Measurements from ENCODE around the gene RLBP1.

The RLBP1 gene

DNA sequence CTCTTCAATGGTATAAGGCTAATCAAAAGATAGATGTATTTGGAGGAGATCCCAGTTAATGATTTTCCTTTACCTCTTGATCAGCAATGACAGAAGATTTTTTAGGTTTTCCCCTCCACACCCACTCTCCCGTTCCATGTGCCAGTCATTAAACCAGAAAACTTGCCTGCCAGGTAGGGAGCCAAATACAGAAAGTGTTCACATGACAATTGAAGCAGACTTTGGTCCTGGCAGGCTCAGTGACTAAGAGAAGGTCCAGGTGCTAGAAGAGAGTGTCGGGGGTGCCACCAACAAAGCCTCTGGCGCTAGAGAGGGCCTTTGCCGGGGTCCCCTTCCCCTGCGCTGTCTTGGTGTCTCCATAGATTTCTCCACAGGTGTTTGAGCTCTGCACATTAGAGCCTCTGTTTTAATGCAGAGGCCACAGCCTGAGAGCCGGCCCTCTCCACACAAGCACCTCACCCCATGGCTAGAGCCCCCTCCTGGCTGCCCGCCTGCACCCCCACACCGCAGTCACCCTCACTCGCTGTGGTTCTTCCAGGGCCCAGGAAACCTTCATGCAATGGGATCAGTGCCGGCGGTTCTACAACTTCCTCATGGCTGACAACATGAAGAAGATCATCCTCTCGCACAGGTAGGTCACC is 36.4 kb downstream of the RLBP1 start:
- intact Hi-C loops (cut with DNase I): no loop called here
- no peak for DNase-seq

DNA sequence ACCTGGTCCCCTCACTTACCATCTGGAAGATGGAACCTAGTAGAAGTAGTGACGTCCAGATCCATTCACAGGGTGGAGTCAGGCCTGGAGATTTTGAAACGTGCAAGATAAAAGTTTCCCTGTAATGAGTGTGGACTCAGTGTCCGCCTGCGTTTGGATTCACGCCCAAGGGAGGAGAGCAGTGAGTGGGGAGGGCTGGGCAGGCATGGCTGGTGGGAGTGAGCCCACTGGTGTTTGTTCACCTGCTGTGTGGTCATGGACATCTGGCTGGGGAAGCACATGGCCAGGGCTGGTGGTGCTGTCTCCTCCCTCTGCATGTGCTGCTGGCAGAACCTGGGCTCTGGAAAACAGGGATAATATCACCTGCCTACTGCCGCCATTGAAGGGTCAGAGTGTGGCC is 37.0 kb downstream of the RLBP1 start:
- peak in 1 of 10 donors; percentile 75 for DNase-seq

DNA sequence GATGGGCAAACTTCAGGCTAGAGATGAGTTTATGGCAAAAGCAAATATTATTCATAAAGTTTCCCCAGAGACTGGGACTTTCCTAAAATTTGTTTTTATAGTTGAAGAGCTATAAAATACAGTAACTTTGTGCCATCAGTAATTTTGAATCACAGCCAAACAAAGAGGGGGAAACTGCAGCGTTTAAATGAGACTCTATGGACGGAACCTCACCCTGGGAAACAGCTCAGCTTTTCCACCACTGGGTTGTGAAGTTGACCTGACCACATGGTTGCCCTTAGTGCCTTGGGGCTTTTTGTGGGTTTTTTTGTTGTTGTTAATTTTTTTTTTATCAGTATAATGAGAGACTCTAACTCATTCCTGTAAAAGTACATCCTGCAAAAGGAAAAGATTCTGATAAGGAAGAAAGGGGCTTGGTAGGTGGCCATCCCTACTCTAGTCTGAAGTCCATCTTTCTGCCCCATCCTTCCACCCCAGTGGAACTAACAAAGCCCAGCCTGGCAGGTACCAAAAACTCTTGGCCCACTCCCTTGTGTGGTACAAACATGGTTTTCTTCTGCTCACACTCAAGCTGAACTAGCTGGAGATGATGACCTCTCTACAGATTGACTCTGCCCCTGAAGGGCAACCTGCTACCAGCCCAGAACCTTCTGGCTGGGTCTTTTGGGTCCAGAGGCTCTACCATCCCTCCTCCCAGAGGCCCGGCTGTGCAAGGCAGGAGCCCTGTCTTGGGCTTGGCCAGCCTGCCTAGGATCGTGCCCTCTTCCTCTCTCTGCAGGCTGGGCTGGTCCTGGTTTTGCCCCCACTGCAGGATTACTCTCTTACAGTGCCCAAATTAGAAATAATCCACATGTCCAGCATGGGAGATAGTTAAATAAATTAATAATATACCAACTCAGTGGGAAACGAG is 41.2 kb downstream of the RLBP1 start:
- intact Hi-C loops (cut with DNase I): loop anchor here (5.0 kb wide), 2 partner anchors 38 to 278 kb away; no protein-coding TSS in a partner anchor

More for the DNA sequence above, 37.0 kb downstream of the RLBP1 start:
- intact Hi-C loops (cut with DNase I): no loop called here

DNA sequence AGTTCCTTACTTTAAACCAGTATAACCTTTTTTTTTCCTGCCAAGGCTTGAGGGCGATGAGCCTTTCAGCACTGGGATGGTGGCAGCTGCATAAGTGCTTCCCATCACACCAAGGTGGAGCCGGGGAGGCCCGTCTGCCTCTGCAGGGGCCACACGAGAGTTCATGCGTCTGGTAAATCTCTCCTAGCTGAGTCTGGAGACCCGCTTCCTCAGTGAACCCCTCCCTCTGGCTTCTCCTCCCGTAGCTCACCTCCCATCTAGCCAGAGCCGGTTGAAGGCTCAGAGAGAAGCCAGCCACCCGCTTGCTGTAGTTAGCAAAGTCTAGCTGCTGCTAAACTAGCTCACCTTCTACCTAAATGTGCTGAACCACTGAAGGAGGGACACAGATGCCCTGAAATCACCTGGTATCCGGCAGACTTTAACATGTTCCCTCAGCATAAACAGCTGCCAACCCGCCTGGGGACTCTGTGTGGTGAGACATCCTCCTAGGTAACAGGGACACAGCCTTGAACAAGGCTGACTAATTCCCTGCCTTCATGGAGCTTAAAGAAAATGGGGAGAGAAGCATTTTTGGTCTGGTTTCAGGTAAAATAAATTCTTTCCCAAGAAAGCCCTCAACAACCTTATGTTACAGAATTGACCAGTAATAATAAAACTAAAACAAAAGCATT is 42.9 kb downstream of the RLBP1 start:
- intact Hi-C loops (cut with DNase I): loop anchor here (5.0 kb wide), 2 partner anchors 36 to 276 kb away; no protein-coding TSS in a partner anchor
- DNase-seq: no peak

More for the DNA sequence above, 41.2 kb downstream of the RLBP1 start:
- no peak for DNase-seq

DNA sequence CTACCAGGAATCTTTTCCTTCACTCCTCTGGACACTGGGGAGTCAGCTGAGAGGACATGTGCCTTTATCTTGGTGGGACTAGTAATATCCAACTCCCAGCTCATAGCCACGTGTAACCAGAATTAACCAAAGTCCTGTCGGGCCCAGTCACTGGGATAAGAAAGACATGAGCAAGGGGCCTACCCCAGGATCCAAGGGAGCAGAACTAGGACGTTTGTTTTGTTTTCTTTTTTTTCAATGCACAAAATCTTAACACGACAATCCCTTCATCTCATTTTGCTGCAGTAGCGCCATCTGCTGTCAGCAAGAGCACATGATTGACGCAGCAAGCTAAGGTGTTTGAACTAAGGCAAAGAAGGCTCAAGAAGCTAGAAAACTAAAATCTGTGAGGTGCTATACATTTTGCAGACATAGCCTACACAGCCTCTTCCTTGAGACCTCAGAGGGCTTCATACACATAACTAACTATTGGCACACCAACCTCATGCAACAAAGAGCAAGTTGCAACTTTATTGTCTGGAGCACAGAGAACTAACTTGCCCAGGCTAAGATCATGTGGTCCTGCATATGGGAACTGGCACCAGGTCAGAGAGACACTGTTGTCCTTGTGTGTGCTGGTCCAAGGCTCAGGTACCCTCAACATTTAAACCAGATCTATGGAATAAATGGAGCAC is 43.6 kb downstream of the RLBP1 start:
- peak in 8 of 10 donors; percentile 59 to 93 (median 75) for DNase-seq
- intact Hi-C loops (cut with DNase I): loop anchor here (2.0 to 5.0 kb wide), 3 partner anchors 35 to 275 kb away; no protein-coding TSS in a partner anchor

GRCh38 chr15:89177116-89177515 is 44.3 kb downstream of the RLBP1 start:
- intact Hi-C loops (cut with DNase I): loop anchor here (2.0 to 5.0 kb wide), 3 partner anchors 35 to 275 kb away; no protein-coding TSS in a partner anchor
- DNase-seq: no peak

DNA sequence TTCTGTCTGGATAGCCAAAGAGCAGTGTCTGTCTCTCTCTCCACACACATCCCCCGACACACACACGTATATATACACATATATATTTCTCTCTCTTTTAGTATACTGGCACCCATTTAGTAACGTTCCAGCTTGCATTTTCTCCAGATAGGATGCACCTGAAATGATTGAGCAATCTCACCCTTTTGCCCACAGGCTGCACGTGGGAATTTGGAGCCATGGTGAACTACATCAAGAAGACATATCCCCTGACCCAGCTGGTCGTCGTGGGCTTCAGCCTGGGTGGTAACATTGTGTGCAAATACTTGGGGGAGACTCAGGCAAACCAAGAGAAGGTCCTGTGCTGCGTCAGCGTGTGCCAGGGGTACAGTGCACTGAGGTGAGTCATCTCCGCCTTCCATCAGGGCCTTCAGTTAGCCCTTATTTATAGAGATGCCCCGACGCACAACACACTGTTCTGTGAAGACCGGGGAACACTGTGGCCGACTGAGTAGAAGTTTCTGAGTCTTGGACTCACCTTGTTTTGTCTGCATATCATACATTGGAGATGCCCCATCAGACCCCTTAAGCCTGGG is 45.7 kb downstream of the RLBP1 start:
- DNase-seq: peak in 1 of 10 donors; percentile 72
- intact Hi-C loops (cut with DNase I): loop anchor here (2.0 to 5.0 kb wide), 3 partner anchors 33 to 273 kb away; no protein-coding TSS in a partner anchor

- no peak for DNase-seq
- intact Hi-C loops (cut with DNase I): no loop called here
Observed at GRCh38 chr15:89174476-89174875, 46.9 kb downstream of the RLBP1 start.

DNA sequence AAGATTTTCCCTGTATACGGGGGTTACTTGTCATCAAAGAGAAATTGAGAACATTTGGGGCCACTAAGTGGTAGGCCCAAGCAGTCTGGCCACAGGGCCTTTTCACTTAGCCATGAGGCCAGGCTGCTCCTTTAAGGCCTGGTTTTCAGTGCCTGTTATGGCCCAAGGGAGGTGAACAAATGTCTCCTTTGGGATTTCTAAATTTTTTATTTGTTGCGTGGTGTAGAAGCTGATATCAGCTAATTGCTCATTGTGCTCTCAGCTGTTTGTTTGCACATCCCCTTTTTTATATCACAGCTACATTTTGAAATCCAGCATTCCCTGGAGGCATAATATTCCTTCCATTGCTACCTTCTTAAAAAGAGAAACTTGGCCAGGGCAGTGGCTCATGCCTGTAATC is 48.5 kb downstream of the RLBP1 start:
- intact Hi-C loops (cut with DNase I): no loop called here

GRCh38 chr15:89171136-89172072 is 50.0 kb downstream of the RLBP1 start:
- intact Hi-C loops (cut with DNase I): loop anchor here (1.0 kb wide), 1 partner anchor 114 kb away; no protein-coding TSS in a partner anchor
- DNase-seq: peak in 7 of 10 donors; percentile 27 to 88 (median 52)

More for the DNA sequence above, 48.5 kb downstream of the RLBP1 start:
- no peak for DNase-seq

- DNase-seq: no peak
- intact Hi-C loops (cut with DNase I): no loop called here
Observed at GRCh38 chr15:89170364-89170763, 51.0 kb downstream of the RLBP1 start.

- intact Hi-C loops (cut with DNase I): no loop called here
- no peak for DNase-seq
Observed at GRCh38 chr15:89168316-89168833, 53.0 kb downstream of the RLBP1 start.

DNA sequence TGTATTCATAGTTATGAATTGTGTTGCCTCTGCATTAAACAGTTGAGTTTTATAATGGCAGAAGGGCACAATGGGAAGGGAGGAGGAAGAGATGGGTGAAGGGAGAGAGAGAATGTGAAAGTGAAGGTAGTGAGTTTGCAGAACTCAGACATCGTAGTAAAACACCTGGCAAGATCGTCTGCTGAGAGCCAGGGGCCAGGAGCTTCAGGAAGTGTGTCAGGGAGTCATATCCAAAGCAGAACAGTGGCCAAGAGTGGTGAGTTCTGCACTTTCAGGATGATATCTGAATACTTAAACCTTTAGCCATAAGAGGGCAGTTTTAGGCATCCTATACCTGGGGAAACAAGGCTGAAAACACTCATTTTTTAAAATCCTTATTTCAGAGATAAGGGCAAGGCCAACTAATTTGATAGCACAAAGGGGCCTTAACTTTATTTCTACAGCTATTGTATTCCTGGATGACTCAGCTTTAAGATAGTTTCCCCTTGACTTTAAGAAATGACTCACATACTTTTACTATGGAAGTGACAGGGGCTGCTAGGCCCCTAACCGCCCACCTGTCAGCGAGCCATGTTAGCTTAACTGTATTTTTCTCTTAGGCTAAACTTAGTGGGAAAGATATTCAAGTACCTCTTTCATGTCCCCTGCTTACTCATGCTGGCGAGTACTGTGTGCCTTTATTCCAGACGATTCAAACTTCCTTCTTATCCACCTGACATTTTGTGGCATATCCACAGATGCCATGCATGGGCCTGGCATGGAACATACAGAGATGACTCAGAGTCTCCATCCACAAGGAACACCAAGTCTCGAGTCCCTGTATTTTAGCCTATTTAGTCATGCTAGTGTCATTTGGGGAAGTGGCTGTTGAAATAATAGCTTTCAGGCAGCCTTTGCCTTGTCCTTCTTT is 53.9 kb downstream of the RLBP1 start:
- intact Hi-C loops (cut with DNase I): no loop called here
- peak in 1 of 10 donors; percentile 29 for DNase-seq

DNA sequence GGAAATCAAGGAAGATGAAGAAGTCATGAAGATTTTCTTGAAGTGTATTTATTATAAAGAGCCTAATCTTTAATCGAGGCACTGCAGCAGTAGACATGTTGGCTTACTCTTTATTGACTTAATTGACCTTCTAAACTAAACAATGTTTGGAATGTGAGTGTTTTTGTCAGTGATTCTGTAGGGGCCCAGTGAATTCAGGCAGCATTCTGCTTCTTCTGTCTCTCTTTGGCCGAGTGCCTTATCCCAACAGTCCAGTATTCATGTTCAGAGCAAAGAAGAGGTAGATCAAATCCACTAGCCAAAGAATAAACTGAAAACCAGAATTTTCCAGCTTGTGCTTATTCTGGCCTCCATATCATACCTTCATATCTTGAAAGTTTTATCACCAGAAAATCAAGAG is 55.7 kb downstream of the RLBP1 start:
- intact Hi-C loops (cut with DNase I): no loop called here
- DNase-seq: no peak

DNA sequence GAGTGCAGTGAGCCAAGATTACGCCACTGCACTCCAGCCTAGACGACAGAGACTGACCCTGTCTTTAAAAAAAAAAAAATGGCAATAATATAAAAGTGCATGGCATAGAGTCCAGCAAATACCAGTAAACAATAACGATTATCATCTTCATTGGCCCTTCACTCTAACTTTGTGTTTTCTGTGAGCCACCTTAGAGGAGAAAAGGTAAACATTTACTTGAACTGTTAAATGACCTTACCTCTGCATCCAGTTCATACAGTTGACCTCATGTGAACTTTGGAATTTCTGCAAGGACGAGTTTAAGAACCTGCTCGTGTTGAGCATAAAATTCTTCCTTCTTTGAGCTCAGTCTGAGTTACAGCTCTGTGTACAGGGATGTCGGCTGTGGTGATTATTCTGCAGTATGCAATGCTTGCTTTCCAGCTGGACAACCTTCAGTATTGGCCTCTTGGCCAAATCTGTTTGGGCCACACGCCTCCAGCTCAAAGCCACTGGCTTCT is 56.6 kb downstream of the RLBP1 start:
- intact Hi-C loops (cut with DNase I): no loop called here
- peak in 1 of 10 donors; percentile 76 for DNase-seq

DNA sequence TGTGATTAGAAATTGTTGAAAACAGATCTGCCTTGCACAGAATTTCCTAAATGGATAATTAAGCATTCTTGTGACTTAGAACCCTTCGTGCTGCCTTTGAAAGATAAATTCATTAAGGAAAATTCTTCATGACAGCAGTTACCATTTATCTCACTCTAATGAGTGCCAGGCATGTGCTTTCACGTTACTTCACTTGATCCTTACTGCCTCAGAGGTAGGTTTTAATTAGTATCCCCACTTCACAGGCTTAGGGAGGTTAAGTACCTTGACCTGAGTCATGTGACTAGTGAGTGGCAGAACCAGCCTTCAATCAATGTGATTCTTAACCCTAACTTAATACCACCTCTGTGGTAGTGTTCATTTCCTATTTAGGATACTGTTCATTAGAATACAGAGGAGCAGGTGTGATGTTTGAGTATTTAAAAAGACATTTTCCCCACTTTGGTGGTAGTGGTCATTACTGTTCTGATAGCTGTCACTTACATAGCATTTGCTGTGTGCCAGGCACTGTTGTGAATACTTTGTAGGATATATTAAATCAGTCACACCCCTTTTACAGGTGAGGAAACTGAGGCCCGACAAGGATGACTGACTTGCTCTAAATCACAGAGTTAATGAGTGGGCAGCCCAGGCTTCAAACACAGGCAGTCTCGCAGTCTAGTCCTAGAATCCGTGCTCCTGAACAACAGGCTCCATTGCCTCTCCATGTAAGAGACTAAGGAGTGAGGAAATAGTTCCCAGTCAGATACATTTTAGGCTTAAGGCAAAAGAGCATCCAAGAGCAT is 57.9 kb downstream of the RLBP1 start:
- no peak for DNase-seq
- intact Hi-C loops (cut with DNase I): no loop called here
